Upper lobe of left lung (tissue), 4 donors: ENCODE data around the gene OR4D9.

ENCODE experiments used
- POLR2A ChIP-seq, 4 donors: fragments of 450-650 bp; IDR thresholded peaks; one replicate each; pipeline ENCODE4 v1.5.1; 2016 to 2017; ENCODE audit warnings: antibody characterized with exemption in 4 of 4, mild to moderate bottlenecking in 2 of 4
- POLR2AphosphoS5 ChIP-seq, 2 donors: sonication (generic); formaldehyde crosslinking; IDR thresholded peaks; one replicate each; pipeline ENCODE4 v1.5.1; 2017; ENCODE audit warnings: antibody characterized with exemption in 2 of 2
- TF ChIP-seq, protein P1 (sequence below), 6 experiments: fragments of 450-650 bp in 4 of 6; fragments of 200-600 bp in 2 of 6; sonication (generic) in 2 of 6; IDR thresholded peaks; one replicate each; pipeline ENCODE4 v1.5.1; 2016 to 2019; ENCODE audit warnings: antibody characterized with exemption in 6 of 6

DNA sequence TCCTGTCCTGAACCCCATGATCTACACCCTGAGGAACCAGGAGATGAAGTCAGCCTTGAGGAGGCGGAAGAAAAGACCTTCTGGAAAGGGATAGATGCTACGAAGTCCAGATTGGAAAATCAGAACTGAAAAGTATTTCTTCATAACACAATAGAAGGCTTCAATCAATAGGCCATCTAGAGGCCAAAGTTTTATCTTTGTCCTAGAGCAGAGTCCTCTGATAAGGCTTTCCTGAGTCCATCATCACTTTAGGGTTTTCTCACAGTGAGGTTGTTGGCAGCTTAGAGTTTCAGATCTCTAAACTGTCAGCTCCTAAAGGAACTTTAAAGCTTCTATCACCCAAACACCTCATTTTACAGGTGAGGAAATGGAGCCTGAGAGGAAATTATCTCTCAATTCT, 21.3 kb downstream of the OR4D9 start:
- TF ChIP-seq POLR2A (IDR thresholded peaks at IDR 0.05) (no peak), POLR2AphosphoS5 (IDR thresholded peaks at IDR 0.05) (no peak)
- TF ChIP-seq, protein P1, sequence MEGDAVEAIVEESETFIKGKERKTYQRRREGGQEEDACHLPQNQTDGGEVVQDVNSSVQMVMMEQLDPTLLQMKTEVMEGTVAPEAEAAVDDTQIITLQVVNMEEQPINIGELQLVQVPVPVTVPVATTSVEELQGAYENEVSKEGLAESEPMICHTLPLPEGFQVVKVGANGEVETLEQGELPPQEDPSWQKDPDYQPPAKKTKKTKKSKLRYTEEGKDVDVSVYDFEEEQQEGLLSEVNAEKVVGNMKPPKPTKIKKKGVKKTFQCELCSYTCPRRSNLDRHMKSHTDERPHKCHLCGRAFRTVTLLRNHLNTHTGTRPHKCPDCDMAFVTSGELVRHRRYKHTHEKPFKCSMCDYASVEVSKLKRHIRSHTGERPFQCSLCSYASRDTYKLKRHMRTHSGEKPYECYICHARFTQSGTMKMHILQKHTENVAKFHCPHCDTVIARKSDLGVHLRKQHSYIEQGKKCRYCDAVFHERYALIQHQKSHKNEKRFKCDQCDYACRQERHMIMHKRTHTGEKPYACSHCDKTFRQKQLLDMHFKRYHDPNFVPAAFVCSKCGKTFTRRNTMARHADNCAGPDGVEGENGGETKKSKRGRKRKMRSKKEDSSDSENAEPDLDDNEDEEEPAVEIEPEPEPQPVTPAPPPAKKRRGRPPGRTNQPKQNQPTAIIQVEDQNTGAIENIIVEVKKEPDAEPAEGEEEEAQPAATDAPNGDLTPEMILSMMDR (IDR thresholded peaks at IDR 0.05): no peak
